H1 (cell line): Measurements from ENCODE around the gene RBM4. TPM values are rescaled to one million over a fixed set of nuclear protein-coding genes. Genes with fewer than 3 reads are reported as not detected.

Source experiments
- CTCF ChIA-PET: fragments of 300-600 bp; sonication (Branson Sonifier 250); formaldehyde crosslinking; loops from one replicate; lab custom pipeline; 2021; ENCODE audit not compliant: partially characterized antibody; lab: Charles Lee
- POLR2A ChIA-PET: fragments of 300-600 bp; sonication (Branson Sonifier 250); formaldehyde crosslinking; loops from one replicate; lab custom pipeline; 2021; ENCODE audit warnings: inconsistent platforms; ENCODE audit not compliant: partially characterized antibody; lab: Charles Lee
- DNase-seq, 2 experiments: peaks; one replicate each; pipeline versions ENCODE4 v3.0.0 to v3.0.0-alpha.2; 2010 to 2022; ENCODE audit warnings: low spot score in 2 of 2, low read depth in 1 of 2, mixed read lengths in 1 of 2
- FAIRE-seq: peaks from 2 replicates; lab custom pipeline; 2011; peaks lifted over from hg19 to GRCh38; lab: Jason Lieb, UNC
- H2AFZ ChIP-seq: 2 replicates; pipeline ENCODE4 v1.8.1; 2012; ENCODE audit warnings: low read length, inconsistent platforms
- H2AK5ac ChIP-seq: 2 replicates; pipeline ENCODE4 v1.6.1; 2013; ENCODE audit warnings: low read depth, low read length
- H2BK120ac ChIP-seq: replicated peaks from 2 replicates; pipeline ENCODE3; 2013; ENCODE audit warnings: low read depth, low read length, inconsistent platforms
- H2BK12ac ChIP-seq: 2 replicates; pipeline ENCODE4 v1.6.1; 2013; ENCODE audit warnings: low read depth, low read length
- H2BK15ac ChIP-seq: 2 replicates; pipeline ENCODE4 v1.6.1; 2013; ENCODE audit warnings: low read length
- H2BK20ac ChIP-seq: 2 replicates; pipeline ENCODE4 v1.6.1; 2013; ENCODE audit warnings: low read length
- H2BK5ac ChIP-seq: 2 replicates; pipeline ENCODE4 v1.6.1; 2013; ENCODE audit warnings: low read depth, low read length
- H3K14ac ChIP-seq: 2 replicates; pipeline ENCODE4 v1.6.1; 2013; ENCODE audit warnings: inconsistent platforms; ENCODE audit not compliant: insufficient read length
- H3K18ac ChIP-seq: 2 replicates; pipeline ENCODE4 v1.6.1; 2013; ENCODE audit warnings: low read length; ENCODE audit errors: extremely low read depth
- H3K23ac ChIP-seq: 2 replicates; pipeline ENCODE4 v1.6.1; 2013; ENCODE audit warnings: inconsistent platforms; ENCODE audit not compliant: insufficient read length
- H3K23me2 ChIP-seq: 2 replicates; pipeline ENCODE4 v1.6.1; 2013; ENCODE audit warnings: low read depth, low read length
- H3K27ac ChIP-seq: 2 replicates; pipeline ENCODE4 v1.6.1; 2011; ENCODE audit warnings: low read depth, low read length, inconsistent platforms
- H3K27me3 ChIP-seq, 4 experiments: replicated peaks in 1 of 4; 1 replicate in 1 of 4; 2 replicates in 3 of 4; pipeline versions ENCODE4 v1.6.1 to v1.8.1; 2011 to 2013; ENCODE audit warnings: low read length in 3 of 4, mild to moderate bottlenecking in 3 of 4, inconsistent platforms in 2 of 4, mixed read lengths in 2 of 4, moderate library complexity in 1 of 4; ENCODE audit not compliant: control insufficient read depth in 3 of 4, insufficient read depth in 3 of 4; ENCODE audit errors: extremely low read depth in 1 of 4
- H3K36me3 ChIP-seq, 4 experiments: 2 replicates each; pipeline versions ENCODE4 v1.6.1 to v1.8.1; 2011 to 2013; ENCODE audit warnings: mild to moderate bottlenecking in 4 of 4, low read length in 3 of 4, moderate library complexity in 2 of 4, control low read depth in 1 of 4, inconsistent platforms in 1 of 4; ENCODE audit not compliant: insufficient read depth in 4 of 4, control insufficient read depth in 2 of 4
- H3K4ac ChIP-seq: replicated peaks from 2 replicates; pipeline ENCODE3; 2013; ENCODE audit warnings: low read length, low read depth, mixed read lengths, inconsistent platforms; ENCODE audit not compliant: insufficient read length
- H3K4me1 ChIP-seq, 4 experiments: replicated peaks in 1 of 4; 1 replicate in 1 of 4; 2 replicates in 3 of 4; pipeline versions ENCODE4 v1.6.1 to v1.8.1; 2011 to 2013; ENCODE audit warnings: low read length in 3 of 4, inconsistent platforms in 2 of 4, mixed read lengths in 1 of 4; ENCODE audit not compliant: insufficient read depth in 4 of 4, control insufficient read depth in 3 of 4
- H3K4me2 ChIP-seq, 2 experiments: 2 replicates each; pipeline versions ENCODE4 v1.6.1 to v1.8.1; 2011 to 2013; ENCODE audit warnings: low read depth in 2 of 2, low read length in 2 of 2, control low read depth in 1 of 2, inconsistent platforms in 1 of 2, mild to moderate bottlenecking in 1 of 2; ENCODE audit not compliant: insufficient read depth in 1 of 2
- H3K4me3 ChIP-seq, 4 experiments: fragments of 200-600, 300-600 bp in 1 of 4; sonication (generic), shearing (Covaris generic), sonication (Bioruptor Twin) in 1 of 4; 2 replicates each; pipeline versions ENCODE4 v1.5.1 to v1.8.1; 2011 to 2016; ENCODE audit warnings: low read length in 4 of 4, low read depth in 3 of 4, control low read depth in 2 of 4, inconsistent platforms in 2 of 4, mild to moderate bottlenecking in 2 of 4, mixed read lengths in 1 of 4, moderate library complexity in 1 of 4; ENCODE audit not compliant: insufficient read depth in 2 of 4; ENCODE audit errors: extremely low read depth in 1 of 4
- H3K56ac ChIP-seq: replicated peaks from 2 replicates; pipeline ENCODE3; 2013; ENCODE audit warnings: low read depth, mild to moderate bottlenecking, mixed read lengths, low read length, inconsistent platforms; ENCODE audit not compliant: insufficient read length
- H3K79me1 ChIP-seq: 2 replicates; pipeline ENCODE4 v1.6.1; 2013; ENCODE audit warnings: low read depth, low read length, control low read depth
- H3K79me2 ChIP-seq, 2 experiments: 2 replicates each; pipeline versions ENCODE4 v1.6.1 to v1.8.1; 2012 to 2013; ENCODE audit warnings: low read length in 2 of 2, mild to moderate bottlenecking in 2 of 2, inconsistent platforms in 1 of 2; ENCODE audit not compliant: insufficient read depth in 2 of 2, control insufficient read depth in 1 of 2
- H3K9ac ChIP-seq, 4 experiments: replicated peaks in 1 of 4; 1 replicate in 1 of 4; 2 replicates in 3 of 4; pipeline versions ENCODE4 v1.6.1 to v1.8.1; 2011 to 2013; ENCODE audit warnings: low read depth in 3 of 4, low read length in 3 of 4, control low read depth in 2 of 4, mild to moderate bottlenecking in 2 of 4, moderate library complexity in 2 of 4, inconsistent platforms in 1 of 4; ENCODE audit errors: extremely low read depth in 1 of 4
- H3K9me3 ChIP-seq, 2 experiments: 2 replicates each; pipeline versions ENCODE4 v1.6.1 to v1.8.1; 2012 to 2013; ENCODE audit warnings: mild to moderate bottlenecking in 2 of 2, moderate library complexity in 2 of 2, control low read depth in 1 of 2, inconsistent platforms in 1 of 2, low read depth in 1 of 2, low read length in 1 of 2, mixed read lengths in 1 of 2; ENCODE audit not compliant: insufficient read depth in 2 of 2
- H4K20me1 ChIP-seq, 2 experiments: replicated peaks in 1 of 2; 2 replicates each; pipeline versions ENCODE3 to v1.8.1; 2011 to 2013; ENCODE audit warnings: inconsistent platforms in 2 of 2, low read length in 2 of 2, mild to moderate bottlenecking in 1 of 2; ENCODE audit not compliant: insufficient read depth in 2 of 2, control insufficient read depth in 1 of 2
- H4K5ac ChIP-seq: 2 replicates; pipeline ENCODE4 v1.6.1; 2013; ENCODE audit warnings: low read length, low read depth, mixed read lengths, inconsistent platforms; ENCODE audit not compliant: insufficient read length
- H4K8ac ChIP-seq: 2 replicates; pipeline ENCODE4 v1.8.0; 2013; ENCODE audit warnings: mild to moderate bottlenecking, moderate library complexity, low read length, inconsistent platforms; ENCODE audit not compliant: insufficient read depth; ENCODE audit errors: extremely low read depth
- H4K91ac ChIP-seq: replicated peaks from 2 replicates; pipeline ENCODE3; 2013; ENCODE audit warnings: low read length, mixed read lengths, inconsistent platforms; ENCODE audit not compliant: insufficient read length
- ASH2L ChIP-seq: fragments of 200-600, 300-600 bp; sonication (generic); IDR thresholded peaks from one replicate; pipeline ENCODE4 v1.7.1; 2017; ENCODE audit warnings: low read length
- BCL11A ChIP-seq, 2 experiments: IDR thresholded peaks; one replicate each; pipeline ENCODE4 v1.6.1; 2011; ENCODE audit warnings: low read depth in 2 of 2, low read length in 2 of 2, mild to moderate bottlenecking in 2 of 2
- CEBPB ChIP-seq: IDR thresholded peaks from 2 replicates; pipeline ENCODE4 v1.6.1; 2012; ENCODE audit warnings: low read depth, low read length
- FOSL1 ChIP-seq: IDR thresholded peaks from 2 replicates; pipeline ENCODE4 v1.6.1; 2011; ENCODE audit warnings: mild to moderate bottlenecking, low read depth, low read length, moderate library complexity; ENCODE audit not compliant: insufficient read depth
- KDM5A ChIP-seq: fragments of 200-600 bp; IDR thresholded peaks from 2 replicates; pipeline ENCODE4 v1.7.1; 2012; ENCODE audit warnings: mild to moderate bottlenecking, low read length, inconsistent platforms, mixed read lengths
- POLR2A ChIP-seq, 2 experiments: IDR thresholded peaks; 1 replicate in 1 of 2; 2 replicates in 1 of 2; pipeline ENCODE4 v1.6.1; 2011; ENCODE audit warnings: low read depth in 2 of 2, low read length in 2 of 2, mild to moderate bottlenecking in 2 of 2; ENCODE audit errors: control extremely low read depth in 1 of 2
- POLR2AphosphoS5 ChIP-seq: IDR thresholded peaks from 2 replicates; pipeline ENCODE4 v1.6.1; 2011; ENCODE audit warnings: low read depth, low read length
- POU5F1 ChIP-seq: IDR thresholded peaks from 2 replicates; pipeline ENCODE4 v1.6.1; 2011; ENCODE audit warnings: low read depth, mild to moderate bottlenecking, low read length, moderate library complexity
- RAD21 ChIP-seq, 2 experiments: IDR thresholded peaks in 1 of 2; conservative IDR thresholded peaks in 1 of 2; 2 replicates each; pipeline ENCODE4 v1.6.1; 2011; ENCODE audit warnings: low read depth in 2 of 2, low read length in 2 of 2, improper control_type of control experiment in 1 of 2, inconsistent platforms in 1 of 2, mild to moderate bottlenecking in 1 of 2, moderate library complexity in 1 of 2
- SP1 ChIP-seq: IDR thresholded peaks from 2 replicates; pipeline ENCODE4 v1.6.1; 2011; ENCODE audit warnings: low read depth, low read length
- TAF7 ChIP-seq: optimal IDR thresholded peaks from 2 replicates; pipeline ENCODE3; 2011; ENCODE audit warnings: low read depth, mild to moderate bottlenecking, inconsistent platforms, low read length, moderate library complexity, borderline replicate concordance
- WGBS, 2 experiments: shearing (Covaris generic) in 1 of 2; methylation state at CpG; one replicate each; pipeline versions ENCODE4 v1.1.6 to v1.1.7; 2013 to 2015; ENCODE audit warnings: low lambda C conversion rate in 2 of 2, mixed read lengths in 2 of 2, inconsistent platforms in 1 of 2, low coverage in 1 of 2, missing lambda C conversion rate in 1 of 2; ENCODE audit not compliant: insufficient replicate concordance in 2 of 2, insufficient coverage in 1 of 2, insufficient read length in 1 of 2; ENCODE audit errors: extremely low coverage in 1 of 2, missing lambda C conversion rate in 1 of 2; 5-methylcytosine and 5-hydroxymethylcytosine counted together
- polyA plus RNA-seq, 7 experiments: library from polyadenylated mRNA; depleted of rRNA in 3 of 7; stranded (reverse) in 5 of 7; unstranded in 2 of 7; fragments of >200 nt in 5 of 7; fragments of 200-250 nt in 2 of 7; gene quantifications; 1 replicate in 5 of 7; 2 replicates in 1 of 7; 4 replicates in 1 of 7; pipeline versions ENCODE4 v1.2.1 to v1.2.3, GENCODE V29; 2011 to 2013; ENCODE audit warnings: missing spikeins in 2 of 7, mixed read lengths in 2 of 7
- total RNA-seq: library from RNA; stranded (reverse); fragmentation: NEBNext Ultra II Directional; extraction: Animal tissue kit (Norgen Biotek cat#: 25700); gene quantifications from 2 replicates; pipeline ENCODE4 v1.2.1, GENCODE V29; 2021
- TF ChIP-seq, protein P1 (sequence below): IDR thresholded peaks from 2 replicates; pipeline ENCODE4 v1.6.1; 2012; ENCODE audit warnings: inconsistent platforms

RBM4 gene
- total and polyA plus RNA-seq, 2 of the 8 experiments (the other 6 are each of a cell fraction or from before 2014, with no cell fraction given), result 192 to 330 TPM

DNA sequence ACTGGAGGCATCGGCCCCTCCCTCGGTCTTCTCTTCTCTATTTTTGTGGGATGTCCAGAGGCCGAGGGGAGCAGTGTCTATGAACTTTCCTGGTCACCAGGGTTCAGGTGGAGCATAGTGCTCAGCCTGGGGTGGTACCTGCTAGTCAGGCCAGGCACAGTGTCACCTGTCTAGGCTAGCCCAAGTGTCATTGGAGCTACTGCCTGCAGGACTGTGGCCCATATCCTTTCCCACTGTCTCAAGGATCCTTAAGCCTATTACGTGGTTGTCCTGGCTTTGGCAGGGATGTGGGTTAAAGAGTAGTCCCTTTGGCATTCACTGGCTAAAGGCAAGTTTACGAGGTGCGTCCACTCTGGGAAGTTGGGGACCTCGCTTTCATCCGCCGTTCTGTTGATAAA is 12.8 kb upstream of the RBM4 start:
- no peak overlapping the region for H3K27ac ChIP-seq
- H3K4me3 ChIP-seq, result no peak overlapping the region
- no peak overlapping the region for H3K23ac ChIP-seq
- POLR2A ChIA-PET, result interaction anchor here (0.6 to 66.2 kb wide), 5 partner anchors 5 to 121 kb away, joined by 3 to 2165 read pairs (median 4); partner anchors contain the start of genes CCDC87, CCS, RBM14 and RBM4
- TF ChIP-seq FOSL1 (no peak), RAD21 (IDR thresholded peaks at IDR 0.05 in 1 of 2, conservative IDR thresholded peaks at IDR 0.05 in 1 of 2; ENCODE audit: low read depth in 2 of 2, low read length in 2 of 2) (no peak), ASH2L (no peak), BCL11A (IDR thresholded peaks at IDR 0.05; ENCODE audit: low read depth in 2 of 2, low read length in 2 of 2) (no peak), POU5F1 (no peak), KDM5A (no peak), POLR2A (IDR thresholded peaks at IDR 0.05; ENCODE audit: control extremely low read depth in 1 of 2, low read depth in 2 of 2, low read length in 2 of 2) (peak; percentile 2 to 37; a peak in 1 of 3 replicates), POLR2AphosphoS5 (peak; percentile 67; the same call in 1 of the 2 replicates), CEBPB (no peak), TAF7 (no peak), SP1 (no peak)
- TF ChIP-seq, protein P1, sequence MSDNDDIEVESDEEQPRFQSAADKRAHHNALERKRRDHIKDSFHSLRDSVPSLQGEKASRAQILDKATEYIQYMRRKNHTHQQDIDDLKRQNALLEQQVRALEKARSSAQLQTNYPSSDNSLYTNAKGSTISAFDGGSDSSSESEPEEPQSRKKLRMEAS, result no peak
- H3K9ac ChIP-seq, result no peak overlapping the region
- peaks cover 53 to 97% (median 82%) of the 10 kb centered on the region in 4 experiments for H3K36me3 ChIP-seq
- no peak overlapping the region for H3K14ac ChIP-seq
- H4K8ac ChIP-seq, result no peak overlapping the region
- FAIRE-seq, result no peak
- H2BK12ac ChIP-seq, result no peak overlapping the region
- H2BK20ac ChIP-seq, result no peak overlapping the region
- H3K79me2 ChIP-seq, result peaks cover 69 to 100% of the 10 kb centered on the region in 2 experiments
- H3K27me3 ChIP-seq, result no peaks in the 10 kb centered on the region
- H2AK5ac ChIP-seq, result no peak overlapping the region
- H2BK15ac ChIP-seq, result no peak overlapping the region
- no peaks in the 10 kb centered on the region for H3K23me2 ChIP-seq
- no peak overlapping the region for H2AFZ ChIP-seq
- peak overlapping the region; percentile 48; the same call in 1 of the 2 replicates for H2BK5ac ChIP-seq
- no peak overlapping the region for H3K4ac ChIP-seq
- CTCF ChIA-PET, result interaction anchor here (0.6 kb wide), 1 partner anchor 208 kb away, joined by 3 read pairs; no protein-coding TSS in a partner anchor
- no peak overlapping the region for H3K56ac ChIP-seq
- H2BK120ac ChIP-seq, result no peak overlapping the region
- H3K4me1 ChIP-seq, result peaks cover 0 to 3% (median 0%) of the 10 kb centered on the region in 4 experiments; a peak in 1 of 7 replicates
- no peak for DNase-seq
- H4K20me1 ChIP-seq, result peaks cover 57 to 63% of the 10 kb centered on the region in 2 experiments
- H4K5ac ChIP-seq, result no peak overlapping the region
- H4K91ac ChIP-seq, result no peak overlapping the region
- no peak overlapping the region for H3K4me2 ChIP-seq
- WGBS, 2 experiments, result 96% methylated on average over 8 of the region's 9 CpGs; no CpG with 5 or more reads in 1 of the 2 experiments
- H3K18ac ChIP-seq, result no peak overlapping the region
- H3K9me3 ChIP-seq, result no peaks in the 10 kb centered on the region
- H3K79me1 ChIP-seq, result peaks cover 33% of the 10 kb centered on the region
